ENCODE data around the gene PA2G4. TPM values are rescaled to one million over a fixed set of nuclear protein-coding genes. Genes with fewer than 3 reads are reported as not detected.

PA2G4 gene
- total RNA-seq, 1 donor from 2014 or later = 130 TPM

- no peaks in the 10 kb centered on the region for H4K20me1 ChIP-seq (ENCODE audit: insufficient read depth, low read length)
- H3K36me3 ChIP-seq (ENCODE audit: insufficient read depth, low read length) = no peaks in the 10 kb centered on the region
- DNase-seq (ENCODE audit: low read depth) (no peak), FAIRE-seq (no peak)
- H3K4me1 ChIP-seq (ENCODE audit: insufficient read depth, low read length) = no peaks in the 10 kb centered on the region
- TF ChIP-seq EZH2 (IDR thresholded peaks at IDR 0.05; ENCODE audit: insufficient read depth, low read length) (no peak), CTCF (IDR thresholded peaks at IDR 0.05; ENCODE audit: insufficient read depth, low read depth, low read length) (no peak)
- no peaks in the 10 kb centered on the region for H3K79me2 ChIP-seq (ENCODE audit: insufficient read depth, low read length)
- no peak overlapping the region for H3K4me3 Mint-ChIP-seq (ENCODE audit: unreplicated experiment)
- no peak overlapping the region for H2AFZ ChIP-seq (ENCODE audit: low read depth, low read length)
- H3K27me3 ChIP-seq (ENCODE audit: insufficient read depth, low read length) = peaks cover 19% of the 10 kb centered on the region
- no peaks in the 10 kb centered on the region for H3K9me3 ChIP-seq (ENCODE audit: insufficient read depth, low read depth, low read length)
- no peak overlapping the region for H3K27ac ChIP-seq (ENCODE audit: low read depth, low read length)
- H3K4me2 ChIP-seq (ENCODE audit: low read length) = no peak overlapping the region
- H3K4me3 ChIP-seq (ENCODE audit: insufficient read depth, low read depth, low read length) = no peak overlapping the region
- H3K27ac Mint-ChIP-seq (ENCODE audit: unreplicated experiment) = no peak overlapping the region
- no peaks in the 10 kb centered on the region for H3K9me3 Mint-ChIP-seq (ENCODE audit: unreplicated experiment)
- H3K36me3 Mint-ChIP-seq (ENCODE audit: low read depth, unreplicated experiment) = peaks cover 4% of the 10 kb centered on the region
- peaks cover 1% of the 10 kb centered on the region for H3K4me1 Mint-ChIP-seq (ENCODE audit: low read depth, unreplicated experiment)
- no peak overlapping the region for H3K9ac ChIP-seq (ENCODE audit: low read length)
- peaks cover 8% of the 10 kb centered on the region for H3K27me3 Mint-ChIP-seq (ENCODE audit: low read depth, unreplicated experiment)
These were observed 5.8 kb upstream of the PA2G4 start for GRCh38 chr12:56098592-56098991.

GRCh38 chr12:56099787-56100186, 4.6 kb upstream of the PA2G4 start:
- Mint-ChIP-seq H3K4me3 (ENCODE audit: unreplicated experiment) (no peak overlapping the region), H3K27ac (ENCODE audit: unreplicated experiment) (no peak overlapping the region), H3K36me3 (ENCODE audit: low read depth, unreplicated experiment) (peaks cover 4% of the 10 kb centered on the region), H3K9me3 (ENCODE audit: unreplicated experiment) (no peaks in the 10 kb centered on the region), H3K4me1 (ENCODE audit: low read depth, unreplicated experiment) (peaks cover 4% of the 10 kb centered on the region), H3K27me3 (ENCODE audit: low read depth, unreplicated experiment) (peaks cover 8% of the 10 kb centered on the region)
- Histone ChIP-seq H3K9me3 (ENCODE audit: insufficient read depth, low read depth, low read length) (no peaks in the 10 kb centered on the region), H3K79me2 (ENCODE audit: insufficient read depth, low read length) (peaks cover 5% of the 10 kb centered on the region), H4K20me1 (ENCODE audit: insufficient read depth, low read length) (no peaks in the 10 kb centered on the region), H3K36me3 (ENCODE audit: insufficient read depth, low read length) (no peaks in the 10 kb centered on the region), H3K4me2 (ENCODE audit: low read length) (no peak overlapping the region), H3K9ac (ENCODE audit: low read length) (no peak overlapping the region), H3K4me3 (ENCODE audit: insufficient read depth, low read depth, low read length) (no peak overlapping the region), H3K27me3 (ENCODE audit: insufficient read depth, low read length) (peaks cover 19% of the 10 kb centered on the region), H3K27ac (ENCODE audit: low read depth, low read length) (no peak overlapping the region), H3K4me1 (ENCODE audit: insufficient read depth, low read length) (no peaks in the 10 kb centered on the region), H2AFZ (ENCODE audit: low read depth, low read length) (no peak overlapping the region)
- no peak for DNase-seq (ENCODE audit: low read depth)
- TF ChIP-seq EZH2 (IDR thresholded peaks at IDR 0.05; ENCODE audit: insufficient read depth, low read length) = no peak
- no peak for TF ChIP-seq CTCF (IDR thresholded peaks at IDR 0.05; ENCODE audit: insufficient read depth, low read depth, low read length)
- FAIRE-seq = no peak

- H3K4me1 ChIP-seq (ENCODE audit: insufficient read depth, low read length) = no peaks in the 10 kb centered on the region
- FAIRE-seq = no peak
- Mint-ChIP-seq H3K9me3 (ENCODE audit: unreplicated experiment) (no peaks in the 10 kb centered on the region), H3K27me3 (ENCODE audit: low read depth, unreplicated experiment) (peaks cover 6% of the 10 kb centered on the region), H3K4me3 (ENCODE audit: unreplicated experiment) (no peak overlapping the region), H3K36me3 (ENCODE audit: low read depth, unreplicated experiment) (peaks cover 2% of the 10 kb centered on the region), H3K4me1 (ENCODE audit: low read depth, unreplicated experiment) (peaks cover 8% of the 10 kb centered on the region), H3K27ac (ENCODE audit: unreplicated experiment) (no peak overlapping the region)
- H3K9me3 ChIP-seq (ENCODE audit: insufficient read depth, low read depth, low read length) = no peaks in the 10 kb centered on the region
- no peak for DNase-seq (ENCODE audit: low read depth)
- H3K36me3 ChIP-seq (ENCODE audit: insufficient read depth, low read length) = no peaks in the 10 kb centered on the region
- H4K20me1 ChIP-seq (ENCODE audit: insufficient read depth, low read length) = peaks cover 10% of the 10 kb centered on the region
- H3K4me3 ChIP-seq (ENCODE audit: insufficient read depth, low read depth, low read length) = no peak overlapping the region
- no peak overlapping the region for H2AFZ ChIP-seq (ENCODE audit: low read depth, low read length)
- no peak for TF ChIP-seq EZH2 (IDR thresholded peaks at IDR 0.05; ENCODE audit: insufficient read depth, low read length)
- TF ChIP-seq CTCF (IDR thresholded peaks at IDR 0.05; ENCODE audit: insufficient read depth, low read depth, low read length) = no peak
- H3K79me2 ChIP-seq (ENCODE audit: insufficient read depth, low read length) = peaks cover 18% of the 10 kb centered on the region
- H3K27ac ChIP-seq (ENCODE audit: low read depth, low read length) = no peak overlapping the region
- no peak overlapping the region for H3K4me2 ChIP-seq (ENCODE audit: low read length)
- peaks cover 8% of the 10 kb centered on the region for H3K27me3 ChIP-seq (ENCODE audit: insufficient read depth, low read length)
- H3K9ac ChIP-seq (ENCODE audit: low read length) = no peak overlapping the region
These were observed 3.3 kb upstream of the PA2G4 start for GRCh38 chr12:56101045-56101444.
